HG02840 (cell line): Measurements from ENCODE around the gene LDHAL6B.

Source experiments
- ATAC-seq: cut with Tn5 transposase; IDR thresholded peaks from one replicate; pipeline ENCODE4 v1.9.1; 2021; ENCODE audit warnings: mild to moderate bottlenecking, moderate library complexity, moderate number of reproducible peaks; ENCODE audit not compliant: unreplicated experiment, low FRiP score

The LDHAL6B gene

GRCh38 chr15:59210186-59210585 lies 3.5 kb downstream of the LDHAL6B start:
- ATAC-seq, result no peak

GRCh38 chr15:59216911-59217310 lies 10.3 kb downstream of the LDHAL6B start:
- no peak for ATAC-seq

GRCh38 chr15:59217876-59218498 lies 11.3 kb downstream of the LDHAL6B start:
- no peak for ATAC-seq

- ATAC-seq, result no peak
Observed at GRCh38 chr15:59218710-59219109, 12.1 kb downstream of the LDHAL6B start.

GRCh38 chr15:59221511-59222505 lies 15.2 kb downstream of the LDHAL6B start:
- no peak for ATAC-seq

- ATAC-seq, result no peak
Observed at GRCh38 chr15:59222906-59223550, 16.4 kb downstream of the LDHAL6B start.

GRCh38 chr15:59223736-59224135 lies 17.1 kb downstream of the LDHAL6B start:
- no peak for ATAC-seq

GRCh38 chr15:59224474-59224873 lies 17.8 kb downstream of the LDHAL6B start:
- ATAC-seq, result no peak

- ATAC-seq, result no peak
Observed at GRCh38 chr15:59227021-59227420, 20.4 kb downstream of the LDHAL6B start.

- ATAC-seq, result no peak
Observed at GRCh38 chr15:59229015-59229414, 22.4 kb downstream of the LDHAL6B start.

GRCh38 chr15:59229453-59229852 lies 22.8 kb downstream of the LDHAL6B start:
- no peak for ATAC-seq

GRCh38 chr15:59230531-59231055 lies 23.9 kb downstream of the LDHAL6B start:
- no peak for ATAC-seq

- ATAC-seq, result no peak
Observed at GRCh38 chr15:59232476-59232875, 25.8 kb downstream of the LDHAL6B start.

- no peak for ATAC-seq
Observed at GRCh38 chr15:59236394-59236793, 29.8 kb downstream of the LDHAL6B start.

GRCh38 chr15:59237119-59237855 lies 30.6 kb downstream of the LDHAL6B start:
- peak; percentile 52 for ATAC-seq

GRCh38 chr15:59237924-59238331 lies 31.3 kb downstream of the LDHAL6B start:
- peak; percentile 55 for ATAC-seq

- no peak for ATAC-seq
Observed at GRCh38 chr15:59240036-59240435, 33.4 kb downstream of the LDHAL6B start.

- no peak for ATAC-seq
Observed at GRCh38 chr15:59242649-59243048, 36.0 kb downstream of the LDHAL6B start.

- no peak for ATAC-seq
Observed at GRCh38 chr15:59243622-59244021, 37.0 kb downstream of the LDHAL6B start.

- peak; percentile 78 for ATAC-seq
Observed at GRCh38 chr15:59244337-59244736, 37.7 kb downstream of the LDHAL6B start.
